ENCODE data around the gene AK8. TPM values are rescaled to one million over a fixed set of nuclear protein-coding genes. Genes with fewer than 3 reads are reported as not detected.

The AK8 gene
- total and polyA plus RNA-seq, 12 donors: 0.09 to 1.0 (median 0.21) TPM; not detected in 6

DNA sequence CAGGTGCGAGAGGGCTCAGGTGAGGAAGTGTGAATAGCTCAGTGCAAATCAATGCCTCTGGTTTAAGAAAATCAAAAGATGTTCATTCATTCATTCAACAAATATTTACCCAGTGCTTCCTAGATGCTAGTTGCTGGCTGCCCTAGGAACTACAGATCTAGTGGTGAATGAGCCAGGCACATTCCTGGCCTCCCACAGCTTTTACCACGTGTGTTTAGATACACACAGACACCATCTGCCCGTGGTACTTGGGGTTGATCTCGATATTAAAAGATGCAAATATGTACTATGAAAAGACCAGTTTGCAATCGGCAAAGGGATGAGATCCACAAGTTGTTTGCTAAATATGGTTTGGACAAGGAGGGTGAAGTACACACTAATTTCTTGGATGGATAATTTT, 129.6 kb downstream of the AK8 start:
- no peak for DNase-seq
- 52 to 53% methylated on average over 5 of the region's 5 CpGs for WGBS, 2 donors
- Histone ChIP-seq H3K4me3 (no peak overlapping the region), H3K27me3 (peaks cover 0 to 30% (median 21%) of the 10 kb centered on the region in 7 donors), H3K27ac (no peak overlapping the region), H3K4me1 (peaks cover 0 to 12% (median 9%) of the 10 kb centered on the region in 9 donors), H3K9me3 (no peaks in the 10 kb centered on the region), H3K36me3 (no peaks in the 10 kb centered on the region)
- ATAC-seq: no peak
- TF ChIP-seq, protein P1, sequence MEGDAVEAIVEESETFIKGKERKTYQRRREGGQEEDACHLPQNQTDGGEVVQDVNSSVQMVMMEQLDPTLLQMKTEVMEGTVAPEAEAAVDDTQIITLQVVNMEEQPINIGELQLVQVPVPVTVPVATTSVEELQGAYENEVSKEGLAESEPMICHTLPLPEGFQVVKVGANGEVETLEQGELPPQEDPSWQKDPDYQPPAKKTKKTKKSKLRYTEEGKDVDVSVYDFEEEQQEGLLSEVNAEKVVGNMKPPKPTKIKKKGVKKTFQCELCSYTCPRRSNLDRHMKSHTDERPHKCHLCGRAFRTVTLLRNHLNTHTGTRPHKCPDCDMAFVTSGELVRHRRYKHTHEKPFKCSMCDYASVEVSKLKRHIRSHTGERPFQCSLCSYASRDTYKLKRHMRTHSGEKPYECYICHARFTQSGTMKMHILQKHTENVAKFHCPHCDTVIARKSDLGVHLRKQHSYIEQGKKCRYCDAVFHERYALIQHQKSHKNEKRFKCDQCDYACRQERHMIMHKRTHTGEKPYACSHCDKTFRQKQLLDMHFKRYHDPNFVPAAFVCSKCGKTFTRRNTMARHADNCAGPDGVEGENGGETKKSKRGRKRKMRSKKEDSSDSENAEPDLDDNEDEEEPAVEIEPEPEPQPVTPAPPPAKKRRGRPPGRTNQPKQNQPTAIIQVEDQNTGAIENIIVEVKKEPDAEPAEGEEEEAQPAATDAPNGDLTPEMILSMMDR (IDR thresholded peaks at IDR 0.05): no peak
- intact Hi-C loops (cut with DNase I): no loop called here

DNA sequence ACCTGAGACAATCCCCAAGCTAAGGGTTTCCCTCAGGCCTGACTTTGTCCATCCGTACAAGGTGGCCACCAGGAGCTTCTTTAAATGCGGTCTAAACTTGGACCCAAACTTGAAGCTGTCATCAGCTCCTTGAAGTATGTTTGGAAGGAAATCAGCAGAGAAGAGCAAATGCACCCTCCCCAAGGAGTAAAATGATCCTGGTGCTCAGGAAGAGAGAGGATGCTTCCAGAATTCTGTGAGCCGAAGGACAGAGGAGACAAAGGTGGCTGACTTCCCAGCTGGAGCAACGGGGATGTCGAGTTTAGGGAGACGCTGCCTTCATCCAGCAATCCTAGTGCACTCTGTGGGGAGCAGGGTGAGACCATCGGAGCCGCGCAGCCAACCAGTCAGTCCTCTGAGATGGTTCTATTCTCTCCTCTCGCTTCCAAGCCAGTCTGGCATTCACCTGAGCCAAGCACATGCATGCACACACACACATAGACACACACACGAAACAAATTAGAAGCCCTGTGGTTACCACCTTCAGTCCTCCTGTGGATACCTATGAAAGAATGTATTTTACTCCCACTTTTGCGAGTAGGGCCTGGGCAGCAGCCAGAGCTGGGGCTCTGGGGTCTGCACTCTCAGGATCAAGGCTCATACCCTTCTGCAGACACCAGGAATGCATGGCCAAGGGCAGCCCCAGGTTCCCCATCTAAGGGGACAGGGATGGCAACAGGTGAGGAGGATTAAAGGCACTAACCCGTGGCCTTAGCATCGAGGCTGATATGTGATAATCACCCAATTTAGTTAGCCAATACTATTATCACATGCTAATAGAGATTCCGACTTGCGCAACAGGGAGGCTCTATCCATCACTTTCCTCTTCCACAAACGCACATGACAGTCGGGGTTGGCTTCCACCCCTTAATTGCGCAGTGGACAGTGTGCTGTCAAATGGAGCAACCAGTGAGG, 132.1 kb downstream of the AK8 start:
- H3K27me3 ChIP-seq: peaks cover 0 to 51% (median 42%) of the 10 kb centered on the region in 7 donors
- intact Hi-C loops (cut with DNase I): no loop called here
- no peak for ATAC-seq
- no peak overlapping the region for H3K4me3 ChIP-seq
- H3K9me3 ChIP-seq: no peaks in the 10 kb centered on the region
- H3K36me3 ChIP-seq: no peaks in the 10 kb centered on the region
- WGBS, 2 donors: 75 to 80% methylated on average over 19 of the region's 19 CpGs
- no peak for DNase-seq
- TF ChIP-seq, protein P1 (IDR thresholded peaks at IDR 0.05): no peak
- no peak overlapping the region for H3K27ac ChIP-seq
- H3K4me1 ChIP-seq: peaks cover 0 to 12% (median 9%) of the 10 kb centered on the region in 9 donors

DNA sequence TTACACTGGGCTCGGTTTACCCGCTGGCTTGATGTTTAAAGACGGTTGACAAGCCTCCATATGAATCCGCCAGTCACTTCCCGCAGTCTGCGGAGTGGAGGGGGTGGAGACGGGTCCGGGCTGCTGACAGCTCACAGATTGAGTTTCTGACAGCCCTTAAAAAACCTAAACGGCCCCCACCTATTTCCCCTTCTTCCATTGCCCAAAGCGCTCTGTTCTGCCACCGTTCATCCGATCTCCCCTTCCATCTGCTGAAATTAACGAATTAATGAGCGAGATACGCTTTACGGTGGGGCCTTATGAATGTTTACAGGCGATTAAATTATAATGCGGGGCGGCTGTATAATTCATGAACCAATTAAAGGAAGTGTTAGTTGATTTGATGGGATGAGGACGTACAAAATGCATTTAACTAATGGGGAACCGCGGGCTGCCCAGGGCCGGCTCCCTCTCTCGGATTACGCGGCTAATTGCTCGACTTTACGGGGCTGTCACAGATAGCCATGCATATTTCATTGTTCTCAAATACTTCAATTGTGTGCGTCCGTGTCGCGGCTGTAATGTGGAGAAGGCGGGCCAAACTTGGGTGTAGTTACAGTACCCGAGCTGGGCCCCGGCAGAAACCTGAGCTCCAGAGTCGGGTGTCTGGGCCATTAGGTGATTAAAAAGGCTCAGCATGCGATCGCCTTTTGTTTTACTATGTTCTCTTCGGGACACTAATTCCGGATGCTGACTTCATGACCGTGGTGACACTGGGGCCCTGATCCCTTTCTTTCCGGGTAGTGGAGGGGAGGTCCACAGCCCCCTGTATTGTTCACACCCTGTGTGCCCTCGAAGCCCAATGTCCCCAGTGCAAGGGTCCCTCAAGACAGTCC, 133.0 kb downstream of the AK8 start:
- DNase-seq (no peak), ATAC-seq (peak in 4 of 8 donors; percentile 29 to 47 (median 43))
- H3K27me3 ChIP-seq: peaks cover 0 to 57% (median 51%) of the 10 kb centered on the region in 7 donors
- WGBS, 2 donors: 9 to 12% methylated on average over 43 of the region's 43 CpGs
- no peaks in the 10 kb centered on the region for H3K36me3 ChIP-seq
- H3K9me3 ChIP-seq: no peaks in the 10 kb centered on the region
- H3K4me1 ChIP-seq: peaks cover 0 to 12% (median 9%) of the 10 kb centered on the region in 9 donors
- H3K4me3 ChIP-seq: peak overlapping the region in 8 of 10 donors; percentile 4 to 42 (median 38)
- TF ChIP-seq, protein P1 (IDR thresholded peaks at IDR 0.05): no peak
- intact Hi-C loops (cut with DNase I): no loop called here
- no peak overlapping the region for H3K27ac ChIP-seq

DNA sequence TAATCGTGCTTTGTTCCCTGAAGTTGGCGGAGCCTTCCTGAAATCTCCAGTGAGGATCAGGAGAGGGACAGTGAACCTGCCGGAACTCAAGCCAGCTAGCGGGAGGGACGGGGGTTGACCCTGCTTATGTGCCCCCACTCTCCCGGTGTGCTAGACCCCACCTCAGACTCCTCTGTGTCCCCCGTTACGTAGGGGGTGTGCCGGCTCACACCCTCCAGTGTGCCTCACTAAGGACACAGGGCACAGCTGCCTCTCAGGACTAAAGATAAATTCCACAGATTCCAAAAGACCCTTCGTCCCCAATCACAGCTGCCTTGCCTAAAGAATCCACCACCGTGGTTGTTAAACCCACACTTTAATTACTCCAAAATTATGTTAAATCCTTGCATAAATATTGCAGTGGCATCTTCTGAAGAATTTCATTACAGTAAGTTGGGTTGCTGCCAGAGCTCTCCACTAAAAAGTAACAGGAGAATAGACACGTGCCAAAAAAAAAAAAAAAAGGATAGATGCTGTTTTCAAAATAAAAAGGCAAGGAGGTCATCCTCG, 134.1 kb downstream of the AK8 start:
- Histone ChIP-seq H3K36me3 (no peaks in the 10 kb centered on the region), H3K27me3 (peaks cover 0 to 63% (median 51%) of the 10 kb centered on the region in 7 donors)
- WGBS, 2 donors: 30 to 36% methylated on average over 13 of the region's 13 CpGs

More for the DNA sequence above, 134.1 kb downstream of the AK8 start:
- Histone ChIP-seq H3K4me3 (no peak overlapping the region), H3K4me1 (peaks cover 0 to 12% (median 9%) of the 10 kb centered on the region in 9 donors), H3K9me3 (no peaks in the 10 kb centered on the region), H3K27ac (no peak overlapping the region)
- intact Hi-C loops (cut with DNase I): no loop called here
- TF ChIP-seq, protein P1 (IDR thresholded peaks at IDR 0.05): no peak
- DNase-seq (no peak), ATAC-seq (no peak)
